ENCODE results near the gene FAM236C. TPM values are rescaled to one million over a fixed set of nuclear protein-coding genes. Genes with fewer than 3 reads are reported as not detected.
"Not testable (repeated sequence)": the region's sequence is repeated elsewhere in the genome, so short reads cannot be mapped to it uniquely, and the experiment has no call there.

Gene FAM236C
- total and polyA plus RNA-seq, 2 donors, result not detected

GRCh38 chrX:72943035-72943818 lies 30.8 kb downstream of the FAM236C start:
- not testable (repeated sequence) for DNase-seq (ENCODE audit: low read depth in 6 of 9, low spot score in 9 of 9); H3K27ac ChIP-seq (ENCODE audit: low read depth in 1 of 2, low read length in 1 of 2); H3K4me3 ChIP-seq (ENCODE audit: low read length in 2 of 2); H3K36me3 ChIP-seq (ENCODE audit: control insufficient read depth in 2 of 2, insufficient read depth in 2 of 2, low read length in 1 of 2); H3K9me3 ChIP-seq (ENCODE audit: control insufficient read depth in 2 of 2, insufficient read depth in 1 of 2, low read length in 1 of 2); H3K27me3 ChIP-seq (ENCODE audit: control insufficient read depth in 2 of 2, insufficient read depth in 1 of 2, low read length in 1 of 2); H3K4me1 ChIP-seq (ENCODE audit: control insufficient read depth in 2 of 2, insufficient read depth in 2 of 2, low read length in 2 of 2)
- no CpG with 5 or more reads among the region's 44 CpGs for WGBS

GRCh38 chrX:72943819-72944169 lies 31.4 kb downstream of the FAM236C start, which contains the start of gene DMRTC1:
Gene DMRTC1 (minus strand): TSS chrX:72943837. CDS start chrX:72875694, 68,143 bp downstream.
- not testable (repeated sequence) for H3K36me3 ChIP-seq (ENCODE audit: control insufficient read depth in 2 of 2, insufficient read depth in 2 of 2, low read length in 1 of 2); H3K27ac ChIP-seq (ENCODE audit: low read depth in 1 of 2, low read length in 1 of 2); H3K4me1 ChIP-seq (ENCODE audit: control insufficient read depth in 2 of 2, insufficient read depth in 2 of 2, low read length in 2 of 2); H3K27me3 ChIP-seq (ENCODE audit: control insufficient read depth in 2 of 2, insufficient read depth in 1 of 2, low read length in 1 of 2); DNase-seq (ENCODE audit: low read depth in 6 of 9, low spot score in 9 of 9); H3K9me3 ChIP-seq (ENCODE audit: control insufficient read depth in 2 of 2, insufficient read depth in 1 of 2, low read length in 1 of 2); H3K4me3 ChIP-seq (ENCODE audit: low read length in 2 of 2)
- WGBS, result no CpG with 5 or more reads among the region's 15 CpGs

- DNase-seq (ENCODE audit: low read depth in 6 of 9, low spot score in 9 of 9); H3K27ac ChIP-seq (ENCODE audit: low read depth in 1 of 2, low read length in 1 of 2); H3K36me3 ChIP-seq (ENCODE audit: control insufficient read depth in 2 of 2, insufficient read depth in 2 of 2, low read length in 1 of 2); H3K4me3 ChIP-seq (ENCODE audit: low read length in 2 of 2); H3K9me3 ChIP-seq (ENCODE audit: control insufficient read depth in 2 of 2, insufficient read depth in 1 of 2, low read length in 1 of 2); H3K4me1 ChIP-seq (ENCODE audit: control insufficient read depth in 2 of 2, insufficient read depth in 2 of 2, low read length in 2 of 2); H3K27me3 ChIP-seq (ENCODE audit: control insufficient read depth in 2 of 2, insufficient read depth in 1 of 2, low read length in 1 of 2): not testable (repeated sequence)
- WGBS, result no CpG with 5 or more reads among the region's 9 CpGs
Measured at GRCh38 chrX:72959971-72960370, 47.6 kb downstream of the FAM236C start.

Other genes starting within 250 kb of the FAM236C start
- gene PHKA1, start 198.3 kb upstream of the FAM236C start, total RNA-seq, result 2.1 TPM
- 14.1 TPM for gene PHKA1, start 198.3 kb upstream of the FAM236C start, polyA plus RNA-seq
- 0.14 TPM for gene DMRTC1B, start 135.7 kb upstream of the FAM236C start, total RNA-seq
- gene DMRTC1B, start 135.7 kb upstream of the FAM236C start, polyA plus RNA-seq, result 1.3 TPM
- gene FAM236B, start 130.0 kb upstream of the FAM236C start, total RNA-seq, result not detected
- not detected for gene FAM236B, start 130.0 kb upstream of the FAM236C start, polyA plus RNA-seq
- gene FAM236D, start 104.4 kb upstream of the FAM236C start, total RNA-seq, result not detected
- not detected for gene FAM236D, start 104.4 kb upstream of the FAM236C start, polyA plus RNA-seq
- gene FAM236A, start 25.6 kb downstream of the FAM236C start, total RNA-seq, result not detected
- gene FAM236A, start 25.6 kb downstream of the FAM236C start, polyA plus RNA-seq, result not detected
- 0.05 TPM for gene DMRTC1, start 31.2 kb downstream of the FAM236C start, total RNA-seq
- 0.05 TPM for gene DMRTC1, start 31.2 kb downstream of the FAM236C start, polyA plus RNA-seq
- not detected for gene PABPC1L2B, start 90.3 kb downstream of the FAM236C start, total RNA-seq
- not detected for gene PABPC1L2B, start 90.3 kb downstream of the FAM236C start, polyA plus RNA-seq
- gene PABPC1L2A, start 166.9 kb downstream of the FAM236C start, total RNA-seq, result not detected
- 0.02 TPM for gene PABPC1L2A, start 166.9 kb downstream of the FAM236C start, polyA plus RNA-seq